Measurements from ENCODE around the gene TAF4.

The TAF4 gene

DNA sequence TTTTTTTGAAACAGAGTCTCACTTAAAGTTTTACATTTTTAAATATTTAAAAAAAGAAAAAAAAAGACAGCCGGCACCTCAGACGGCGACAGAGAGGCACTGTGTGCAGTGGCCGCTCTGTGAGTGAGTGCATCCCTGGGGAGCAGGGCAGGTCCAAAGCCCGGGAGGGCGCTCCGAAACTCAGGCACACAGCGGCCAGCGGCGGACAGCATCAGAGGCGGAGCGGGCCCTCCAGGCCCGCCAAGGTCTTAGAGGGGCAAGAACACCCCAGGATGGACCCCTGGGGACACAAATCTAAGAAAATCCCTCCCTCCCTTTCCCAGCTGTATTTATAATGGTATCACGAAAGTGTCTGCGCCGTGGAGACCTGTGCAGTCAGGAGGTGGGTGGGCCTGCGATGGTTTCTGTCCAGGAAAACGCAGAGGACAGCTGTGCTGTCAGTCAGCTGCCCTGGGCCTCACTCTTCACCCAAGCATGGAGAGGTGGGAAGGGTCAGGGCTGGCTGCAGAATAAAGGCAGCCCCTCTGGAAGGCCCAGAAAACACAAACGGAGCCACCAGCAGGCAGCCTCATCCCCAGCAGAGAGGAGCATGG is 43.8 kb downstream of the TAF4 start (continued):
- TF ChIP-seq, protein P1, sequence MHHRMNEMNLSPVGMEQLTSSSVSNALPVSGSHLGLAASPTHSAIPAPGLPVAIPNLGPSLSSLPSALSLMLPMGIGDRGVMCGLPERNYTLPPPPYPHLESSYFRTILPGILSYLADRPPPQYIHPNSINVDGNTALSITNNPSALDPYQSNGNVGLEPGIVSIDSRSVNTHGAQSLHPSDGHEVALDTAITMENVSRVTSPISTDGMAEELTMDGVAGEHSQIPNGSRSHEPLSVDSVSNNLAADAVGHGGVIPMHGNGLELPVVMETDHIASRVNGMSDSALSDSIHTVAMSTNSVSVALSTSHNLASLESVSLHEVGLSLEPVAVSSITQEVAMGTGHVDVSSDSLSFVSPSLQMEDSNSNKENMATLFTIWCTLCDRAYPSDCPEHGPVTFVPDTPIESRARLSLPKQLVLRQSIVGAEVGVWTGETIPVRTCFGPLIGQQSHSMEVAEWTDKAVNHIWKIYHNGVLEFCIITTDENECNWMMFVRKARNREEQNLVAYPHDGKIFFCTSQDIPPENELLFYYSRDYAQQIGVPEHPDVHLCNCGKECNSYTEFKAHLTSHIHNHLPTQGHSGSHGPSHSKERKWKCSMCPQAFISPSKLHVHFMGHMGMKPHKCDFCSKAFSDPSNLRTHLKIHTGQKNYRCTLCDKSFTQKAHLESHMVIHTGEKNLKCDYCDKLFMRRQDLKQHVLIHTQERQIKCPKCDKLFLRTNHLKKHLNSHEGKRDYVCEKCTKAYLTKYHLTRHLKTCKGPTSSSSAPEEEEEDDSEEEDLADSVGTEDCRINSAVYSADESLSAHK (tag by site-specific recombination; IDR thresholded peaks at IDR 0.05), result no peak
- no peak for TF ChIP-seq ZNF600 (tag by site-specific recombination; IDR thresholded peaks at IDR 0.05)
- TF ChIP-seq SP2 (tag by site-specific recombination; IDR thresholded peaks at IDR 0.05), result no peak
- TF ChIP-seq ZNF610 (tag by site-specific recombination; IDR thresholded peaks at IDR 0.05; ENCODE audit: borderline replicate concordance), result no peak

GRCh38 chr20:62020935-62021701 is 44.6 kb downstream of the TAF4 start:
- no peak overlapping the region for H3K4me3 ChIP-seq (ENCODE audit: low read depth, low read length)
- no peaks in the 10 kb centered on the region for H3K36me3 ChIP-seq (ENCODE audit: control insufficient read depth in 2 of 2, insufficient read depth in 1 of 2, low read length in 2 of 2)
- CTCF ChIA-PET, result interaction anchor here (0.6 to 2.0 kb wide), 2 partner anchors 10 to 430 kb away, joined by 4 to 10 read pairs; no protein-coding TSS in a partner anchor
- POLR2A ChIA-PET, result no interaction called here
- no peaks in the 10 kb centered on the region for H3K9me3 ChIP-seq (ENCODE audit: control insufficient read depth, insufficient read depth, low read depth, low read length)
- H3K4me1 ChIP-seq (ENCODE audit: control insufficient read depth, insufficient read depth, low read length), result no peaks in the 10 kb centered on the region; the same call in 1 of the 2 replicates
- TF ChIP-seq ZNF670 (tag by site-specific recombination; IDR thresholded peaks at IDR 0.05; ENCODE audit: low read depth), result no peak
- TF ChIP-seq ZNF449 (tag by site-specific recombination; IDR thresholded peaks at IDR 0.05), result peak; percentile 76
- no peak overlapping the region for H3K27ac ChIP-seq (ENCODE audit: extremely low read depth, low read depth, low read length)

GRCh38 chr20:62019881-62020492 is 45.7 kb downstream of the TAF4 start:
- CTCF ChIA-PET, result interaction anchor here (1.0 to 1.4 kb wide), 2 partner anchors 9 to 116 kb away, joined by 4 to 8 read pairs; no protein-coding TSS in a partner anchor
- TF ChIP-seq ZIC2 (tag by site-specific recombination; IDR thresholded peaks at IDR 0.05), result peak; percentile 67
- no peak for TF ChIP-seq REPIN1 (tag by site-specific recombination; IDR thresholded peaks at IDR 0.05; ENCODE audit: low read depth)
- TF ChIP-seq ZNF792 (tag by site-specific recombination; IDR thresholded peaks at IDR 0.05), result no peak
- TF ChIP-seq ZNF843 (tag by site-specific recombination; IDR thresholded peaks at IDR 0.05), result no peak
- no peak for TF ChIP-seq ZNF777 (tag by site-specific recombination; IDR thresholded peaks at IDR 0.05; ENCODE audit: borderline replicate concordance)
- peak; percentile 27; the same call in 1 of the 2 replicates for TF ChIP-seq REST (tag by site-specific recombination; IDR thresholded peaks at IDR 0.05)
- no peak for TF ChIP-seq ZNF624 (tag by site-specific recombination; IDR thresholded peaks at IDR 0.05)
- TF ChIP-seq ZNF274 (IDR thresholded peaks at IDR 0.05; ENCODE audit: low read length), result no peak
- no peak for TF ChIP-seq ZNF274 (tag by site-specific recombination; IDR thresholded peaks at IDR 0.05; ENCODE audit: borderline replicate concordance)
- TF ChIP-seq ZNF785 (tag by site-specific recombination; IDR thresholded peaks at IDR 0.05), result no peak
- TF ChIP-seq ZNF830 (tag by site-specific recombination; IDR thresholded peaks at IDR 0.05; ENCODE audit: low read depth), result no peak
- TF ChIP-seq, protein P2, sequence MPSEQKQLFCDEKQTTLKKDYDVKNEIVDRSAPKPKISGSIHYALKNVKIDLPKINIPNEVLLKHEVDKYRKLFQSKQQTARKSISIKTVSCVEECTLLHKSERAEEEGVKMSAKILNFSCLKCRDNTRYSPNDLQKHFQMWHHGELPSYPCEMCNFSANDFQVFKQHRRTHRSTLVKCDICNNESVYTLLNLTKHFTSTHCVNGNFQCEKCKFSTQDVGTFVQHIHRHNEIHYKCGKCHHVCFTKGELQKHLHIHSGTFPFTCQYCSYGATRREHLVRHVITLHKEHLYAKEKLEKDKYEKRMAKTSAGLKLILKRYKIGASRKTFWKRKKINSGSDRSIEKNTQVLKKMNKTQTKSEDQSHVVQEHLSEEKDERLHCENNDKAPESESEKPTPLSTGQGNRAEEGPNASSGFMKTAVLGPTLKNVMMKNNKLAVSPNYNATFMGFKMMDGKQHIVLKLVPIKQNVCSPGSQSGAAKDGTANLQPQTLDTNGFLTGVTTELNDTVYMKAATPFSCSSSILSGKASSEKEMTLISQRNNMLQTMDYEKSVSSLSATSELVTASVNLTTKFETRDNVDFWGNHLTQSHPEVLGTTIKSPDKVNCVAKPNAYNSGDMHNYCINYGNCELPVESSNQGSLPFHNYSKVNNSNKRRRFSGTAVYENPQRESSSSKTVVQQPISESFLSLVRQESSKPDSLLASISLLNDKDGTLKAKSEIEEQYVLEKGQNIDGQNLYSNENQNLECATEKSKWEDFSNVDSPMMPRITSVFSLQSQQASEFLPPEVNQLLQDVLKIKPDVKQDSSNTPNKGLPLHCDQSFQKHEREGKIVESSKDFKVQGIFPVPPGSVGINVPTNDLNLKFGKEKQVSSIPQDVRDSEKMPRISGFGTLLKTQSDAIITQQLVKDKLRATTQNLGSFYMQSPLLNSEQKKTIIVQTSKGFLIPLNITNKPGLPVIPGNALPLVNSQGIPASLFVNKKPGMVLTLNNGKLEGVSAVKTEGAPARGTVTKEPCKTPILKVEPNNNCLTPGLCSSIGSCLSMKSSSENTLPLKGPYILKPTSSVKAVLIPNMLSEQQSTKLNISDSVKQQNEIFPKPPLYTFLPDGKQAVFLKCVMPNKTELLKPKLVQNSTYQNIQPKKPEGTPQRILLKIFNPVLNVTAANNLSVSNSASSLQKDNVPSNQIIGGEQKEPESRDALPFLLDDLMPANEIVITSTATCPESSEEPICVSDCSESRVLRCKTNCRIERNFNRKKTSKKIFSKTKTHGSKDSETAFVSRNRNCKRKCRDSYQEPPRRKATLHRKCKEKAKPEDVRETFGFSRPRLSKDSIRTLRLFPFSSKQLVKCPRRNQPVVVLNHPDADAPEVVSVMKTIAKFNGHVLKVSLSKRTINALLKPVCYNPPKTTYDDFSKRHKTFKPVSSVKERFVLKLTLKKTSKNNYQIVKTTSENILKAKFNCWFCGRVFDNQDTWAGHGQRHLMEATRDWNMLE (tag by site-specific recombination; conservative IDR thresholded peaks at IDR 0.05; ENCODE audit: low read depth), result no peak

More at GRCh38 chr20:62019881-62020492, 45.7 kb downstream of the TAF4 start:
- Histone ChIP-seq H3K4me1 (ENCODE audit: control insufficient read depth, insufficient read depth, low read length) (no peaks in the 10 kb centered on the region; the same call in 1 of the 2 replicates), H3K27ac (ENCODE audit: extremely low read depth, low read depth, low read length) (no peak overlapping the region), H3K9me3 (ENCODE audit: control insufficient read depth, insufficient read depth, low read depth, low read length) (no peaks in the 10 kb centered on the region), H3K36me3 (ENCODE audit: control insufficient read depth in 2 of 2, insufficient read depth in 1 of 2, low read length in 2 of 2) (no peaks in the 10 kb centered on the region), H3K4me3 (ENCODE audit: low read depth, low read length) (no peak overlapping the region)
- POLR2A ChIA-PET, result no interaction called here

Data from HEK293 (cell line).